Heart left ventricle (tissue), 16 donors: ENCODE data around the gene GABBR2. TPM values are rescaled to one million over a fixed set of nuclear protein-coding genes. Genes with fewer than 3 reads are reported as not detected.
"Not testable (repeated sequence)": the region's sequence is repeated elsewhere in the genome, so short reads cannot be mapped to it uniquely, and the experiment has no call there.

ENCODE experiments used
- ATAC-seq, 4 donors: fragments of 200-7000 bp; cut with Tn5 transposase; one replicate each; pipeline ENCODE4 v1.9.1; 2020 to 2022; ENCODE audit warnings: moderate library complexity in 4 of 4, mild to moderate bottlenecking in 3 of 4, moderate number of reproducible peaks in 1 of 4
- DNase-seq, 5 donors: peaks; one replicate each; pipeline ENCODE4 v3.0.0-alpha.2; 2020
- H3K27ac ChIP-seq, 12 donors: fragments of 200-600 bp; sonication (generic) in 4 of 12; one replicate each; pipeline versions ENCODE4 v1.5.0 to v1.8.0; 2016 to 2022; ENCODE audit warnings: mild to moderate bottlenecking in 2 of 12
- H3K27me3 ChIP-seq, 9 donors: fragments of 200-600 bp; sonication (generic) in 2 of 9; one replicate each; pipeline versions ENCODE4 v1.5.1 to v1.8.0; 2016 to 2022; ENCODE audit warnings: mild to moderate bottlenecking in 3 of 9
- H3K36me3 ChIP-seq, 9 donors: fragments of 200-600 bp; sonication (generic) in 2 of 9; one replicate each; pipeline versions ENCODE4 v1.5.0 to v1.8.0; 2018 to 2022; ENCODE audit warnings: mild to moderate bottlenecking in 2 of 9
- H3K4me1 ChIP-seq, 12 donors: fragments of 200-600 bp; sonication (generic) in 4 of 12; one replicate each; pipeline versions ENCODE4 v1.5.0 to v1.8.0; 2016 to 2022; ENCODE audit warnings: mild to moderate bottlenecking in 3 of 12
- H3K4me3 ChIP-seq, 12 donors: fragments of 200-600 bp; sonication (generic) in 4 of 12; one replicate each; pipeline versions ENCODE4 v1.5.0 to v1.8.0; 2017 to 2022; ENCODE audit warnings: mild to moderate bottlenecking in 9 of 12, moderate library complexity in 4 of 12
- H3K9me3 ChIP-seq, 12 donors: fragments of 200-600 bp; sonication (generic) in 4 of 12; one replicate each; pipeline versions ENCODE4 v1.5.0 to v1.8.0; 2016 to 2022; ENCODE audit warnings: mild to moderate bottlenecking in 1 of 12
- POLR2A ChIP-seq, 2 donors: fragments of 450-650 bp; IDR thresholded peaks; one replicate each; pipeline ENCODE4 v1.6.1; 2017; ENCODE audit warnings: antibody characterized with exemption in 2 of 2, mild to moderate bottlenecking in 2 of 2, moderate library complexity in 2 of 2
- WGBS, 4 donors: extraction: QIAGEN DNeasy Blood & Tissue Kit in 2 of 4; methylation state at CpG; one replicate each; pipeline versions ENCODE4 v1.1.5 to v1.1.7; 2013 to 2018; 5-methylcytosine and 5-hydroxymethylcytosine counted together
- intact Hi-C, 10 donors: fragments of 100-400 bp; cut with DNase I; formaldehyde crosslinking; loops; one replicate each; pipeline versions ENCODE4 v1.11.1 to v1.14.2; 2022
- polyA plus RNA-seq, 2 donors: library from polyadenylated mRNA; stranded (reverse); fragments of 200-250 nt; gene quantifications; one replicate each; pipeline ENCODE4 v1.2.3, GENCODE V29; 2013
- total RNA-seq, 9 donors: library from RNA; depleted of rRNA in 2 of 9; stranded (reverse); fragments of >200 nt in 2 of 9; fragmentation: NEBNext Ultra II Directional in 3 of 9; extraction: Animal tissue kit (Norgen Biotek cat#: 25700) in 3 of 9; gene quantifications; one replicate each; pipeline versions ENCODE4 v1.1.0 to v1.2.4, GENCODE V29; 2016 to 2023
- TF ChIP-seq, protein P1 (sequence below), 12 donors: fragments of 200-600 bp; sonication (generic) in 4 of 12; IDR thresholded peaks; one replicate each; pipeline versions ENCODE4 v1.5.0 to v1.8.0; 2018 to 2022; ENCODE audit warnings: antibody characterized with exemption in 12 of 12, mild to moderate bottlenecking in 5 of 12
- donor health status: ischemic (EF 13 %, LVEDD 7.1; RV severe dilation, severe dysfunction).
- donor health status: healthy with polysubstance abuse.
- donor health status: DM: no; HTN: yes; CAD: no.
- donor health status: DM: no; HTN: no; CAD: no.
- donor health status: ischemic (EF 25% LVEDD 6.9; RV normal size, moderate dysfunction).
- donor health status: ischemic (EF 25% LVEDD 5.7; RV mildly dilated, moderate dysfunction).
- donor health status: healthy.
- donor health status: DM: yes; HTN: yes; CAD: no.
- donor health status: ischemic (EF 35%, LVEDD 5.7; RV mildly dilated, moderate dysfunction).
- donor health status: nonischemic (EF 11% LVEDD 7.7; RV severe dilation, severe dysfunction).
- donor health status: DM: yes; HTN: yes; CAD: no.
- donor health status: PGD.
- donor health status: ischemic (EF 29% LVEDD 5.4; RV normal size, mild dysfunction).
- donor health status: nonischemic (EF 23%, LVEDD 6.1; RV moderate dilation, normal function).

The GABBR2 gene
- total and polyA plus RNA-seq, 11 donors, result 0.11 to 3.4 (median 0.58) TPM

GRCh38 chr9:98472216-98472615 lies 236.5 kb downstream of the GABBR2 start:
- 19 to 38% (median 26%) methylated on average over 1 to 2 of the region's 2 CpGs for WGBS, 4 donors
- intact Hi-C loops, result no loop called here

DNA sequence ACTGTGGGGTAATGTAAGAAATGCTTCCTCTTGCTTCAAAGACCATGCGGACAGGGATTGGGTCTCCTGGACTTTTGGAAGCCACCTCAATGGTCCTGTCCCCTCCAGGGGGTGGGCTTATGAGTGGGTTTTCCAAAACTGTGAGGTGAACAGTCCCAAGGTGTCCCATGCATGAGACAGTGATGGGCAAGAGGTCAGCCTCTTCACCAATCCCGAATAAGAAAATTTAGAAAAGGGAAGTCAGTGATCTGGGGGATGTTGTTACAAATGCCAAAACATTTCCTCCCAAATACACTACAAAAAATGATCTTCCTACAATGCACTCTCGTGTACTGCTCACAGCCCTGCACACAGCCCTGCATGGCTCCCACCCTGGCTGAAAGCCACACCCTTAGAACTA lies 237.6 kb downstream of the GABBR2 start:
- TF ChIP-seq, protein P1, sequence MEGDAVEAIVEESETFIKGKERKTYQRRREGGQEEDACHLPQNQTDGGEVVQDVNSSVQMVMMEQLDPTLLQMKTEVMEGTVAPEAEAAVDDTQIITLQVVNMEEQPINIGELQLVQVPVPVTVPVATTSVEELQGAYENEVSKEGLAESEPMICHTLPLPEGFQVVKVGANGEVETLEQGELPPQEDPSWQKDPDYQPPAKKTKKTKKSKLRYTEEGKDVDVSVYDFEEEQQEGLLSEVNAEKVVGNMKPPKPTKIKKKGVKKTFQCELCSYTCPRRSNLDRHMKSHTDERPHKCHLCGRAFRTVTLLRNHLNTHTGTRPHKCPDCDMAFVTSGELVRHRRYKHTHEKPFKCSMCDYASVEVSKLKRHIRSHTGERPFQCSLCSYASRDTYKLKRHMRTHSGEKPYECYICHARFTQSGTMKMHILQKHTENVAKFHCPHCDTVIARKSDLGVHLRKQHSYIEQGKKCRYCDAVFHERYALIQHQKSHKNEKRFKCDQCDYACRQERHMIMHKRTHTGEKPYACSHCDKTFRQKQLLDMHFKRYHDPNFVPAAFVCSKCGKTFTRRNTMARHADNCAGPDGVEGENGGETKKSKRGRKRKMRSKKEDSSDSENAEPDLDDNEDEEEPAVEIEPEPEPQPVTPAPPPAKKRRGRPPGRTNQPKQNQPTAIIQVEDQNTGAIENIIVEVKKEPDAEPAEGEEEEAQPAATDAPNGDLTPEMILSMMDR (IDR thresholded peaks at IDR 0.05), result no peak
- 62 to 73% (median 68%) methylated on average over 3 of the region's 3 CpGs for WGBS, 4 donors
- intact Hi-C loops, result no loop called here
- DNase-seq, result no peak
- H3K36me3 ChIP-seq, result no peaks in the 10 kb centered on the region
- H3K4me3 ChIP-seq, result no peak overlapping the region
- H3K4me1 ChIP-seq, result no peaks in the 10 kb centered on the region
- H3K27ac ChIP-seq, result no peak overlapping the region
- no peaks in the 10 kb centered on the region for H3K27me3 ChIP-seq
- H3K9me3 ChIP-seq, result no peaks in the 10 kb centered on the region
- no peak for ATAC-seq

More at GRCh38 chr9:98472216-98472615, 236.5 kb downstream of the GABBR2 start:
- Histone ChIP-seq H3K27me3 (no peaks in the 10 kb centered on the region), H3K9me3 (no peaks in the 10 kb centered on the region), H3K4me3 (no peak overlapping the region), H3K36me3 (no peaks in the 10 kb centered on the region), H3K27ac (no peak overlapping the region), H3K4me1 (no peaks in the 10 kb centered on the region)
- TF ChIP-seq, protein P1 (IDR thresholded peaks at IDR 0.05), result no peak
- TF ChIP-seq POLR2A (IDR thresholded peaks at IDR 0.05), result no peak
- DNase-seq, result no peak
- no peak for ATAC-seq

DNA sequence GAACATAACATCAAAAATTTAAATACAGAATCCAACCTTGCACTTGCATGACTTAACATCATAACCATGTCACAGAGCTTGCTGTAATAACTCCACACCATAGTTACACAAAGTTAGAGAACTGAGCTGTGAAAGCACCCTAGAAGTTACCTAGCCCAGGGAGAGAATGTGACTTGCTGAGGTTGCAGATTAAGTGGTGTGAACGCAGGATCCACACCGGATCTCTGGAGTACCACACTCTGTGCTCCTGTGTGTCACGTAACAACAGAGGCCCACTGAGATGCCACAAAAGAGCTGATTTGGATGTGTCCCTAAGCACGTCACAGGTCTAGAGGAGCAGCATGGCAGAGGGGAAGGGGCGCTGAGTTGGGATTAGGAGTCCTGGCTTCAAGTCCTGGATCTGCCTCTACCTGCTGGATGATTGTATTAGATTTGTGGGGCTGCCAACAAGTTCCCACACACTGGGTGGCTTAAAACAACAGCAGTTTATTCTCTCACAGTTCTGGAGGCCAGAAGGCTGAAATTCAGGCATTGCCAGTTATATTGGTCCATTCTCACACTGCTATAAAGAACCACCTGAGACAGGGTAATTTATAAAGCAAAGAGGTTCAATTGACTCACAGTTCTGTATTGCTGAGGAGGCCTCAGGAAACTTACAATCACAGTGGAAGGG lies 240.0 kb downstream of the GABBR2 start:
- no peak for DNase-seq
- Histone ChIP-seq H3K9me3 (no peaks in the 10 kb centered on the region), H3K27me3 (no peaks in the 10 kb centered on the region), H3K27ac (no peak overlapping the region), H3K4me1 (no peaks in the 10 kb centered on the region), H3K4me3 (no peak overlapping the region), H3K36me3 (no peaks in the 10 kb centered on the region)
- no peak for ATAC-seq
- 79 to 92% (median 89%) methylated on average over 5 of the region's 5 CpGs for WGBS, 4 donors
- TF ChIP-seq, protein P1 (IDR thresholded peaks at IDR 0.05), result no peak
- no peak for TF ChIP-seq POLR2A (IDR thresholded peaks at IDR 0.05)
- intact Hi-C loops, result no loop called here

DNA sequence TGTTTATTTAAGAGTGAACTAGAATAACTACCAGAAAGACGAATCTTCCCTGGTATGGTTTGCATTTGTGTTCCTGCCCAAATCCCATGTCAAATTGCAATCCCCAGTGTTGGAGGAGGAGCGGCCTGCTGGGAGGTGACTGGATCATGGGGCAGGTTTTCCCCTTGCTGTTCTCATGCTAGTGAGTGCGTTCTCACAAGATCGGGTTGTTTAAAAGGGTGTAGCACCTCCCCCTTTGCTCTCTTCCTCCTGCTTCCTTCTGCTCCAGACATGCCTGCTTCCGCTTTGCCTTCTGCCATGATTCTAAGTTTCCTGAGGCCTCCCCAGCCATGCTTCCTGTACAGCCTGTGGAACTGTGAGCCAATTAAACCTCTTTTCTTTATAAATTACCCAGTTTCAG lies 242.9 kb downstream of the GABBR2 start:
- no peak for TF ChIP-seq POLR2A (IDR thresholded peaks at IDR 0.05)
- TF ChIP-seq, protein P1 (IDR thresholded peaks at IDR 0.05), result no peak
- 62 to 73% (median 67%) methylated on average over 5 of the region's 5 CpGs for WGBS, 4 donors

GRCh38 chr9:98464156-98464690 lies 244.5 kb downstream of the GABBR2 start:
- H3K4me3 ChIP-seq, H3K36me3 ChIP-seq, DNase-seq, H3K27ac ChIP-seq, H3K4me1 ChIP-seq, H3K27me3 ChIP-seq, ATAC-seq, intact Hi-C loops: not testable (repeated sequence)
- peaks cover 0 to 39% (median 22%) of the 10 kb centered on the region in 12 donors for H3K9me3 ChIP-seq
- WGBS, 4 donors, result 95 to 97% (median 97%) methylated on average over 12 to 30 of the region's 30 CpGs

More for the DNA sequence above, 242.9 kb downstream of the GABBR2 start:
- no peak for DNase-seq
- no peak overlapping the region for H3K4me3 ChIP-seq
- H3K4me1 ChIP-seq, result no peaks in the 10 kb centered on the region
- H3K27ac ChIP-seq, result no peak overlapping the region
- peaks cover 0 to 24% (median 10%) of the 10 kb centered on the region in 12 donors for H3K9me3 ChIP-seq
- intact Hi-C loops, result no loop called here
- H3K36me3 ChIP-seq, result no peaks in the 10 kb centered on the region
- no peak for ATAC-seq
- no peaks in the 10 kb centered on the region for H3K27me3 ChIP-seq
